GM12878 (cell line): ENCODE data around the gene PIGN. TPM values are rescaled to one million over a fixed set of nuclear protein-coding genes. Genes with fewer than 3 reads are reported as not detected.

ENCODE experiments used
- CBFB ChIP-seq: IDR thresholded peaks from 2 replicates; pipeline ENCODE4 v1.6.1; 2016; ENCODE audit warnings: antibody characterized with exemption, low read depth
- EGR1 ChIP-seq, 2 experiments: IDR thresholded peaks; 1 replicate in 1 of 2; 2 replicates in 1 of 2; pipeline ENCODE4 v1.6.1; 2011 to 2012; ENCODE audit warnings: low read depth in 2 of 2, low read length in 2 of 2, borderline replicate concordance in 1 of 2, mild to moderate bottlenecking in 1 of 2, moderate library complexity in 1 of 2
- HDAC6 ChIP-seq: fragments of 200-600 bp; sonication (generic); IDR thresholded peaks from one replicate; pipeline ENCODE4 v1.8.0; 2017; ENCODE audit warnings: antibody characterized with exemption; ENCODE audit not compliant: unreplicated experiment
- NR2C1 ChIP-seq: fragments of 450-650 bp; IDR thresholded peaks from 2 replicates; pipeline ENCODE4 v1.6.1; 2017; ENCODE audit warnings: antibody characterized with exemption, mild to moderate bottlenecking, moderate library complexity
- POLR2A ChIP-seq: IDR thresholded peaks from 2 replicates; pipeline ENCODE4 v1.6.1; 2011; ENCODE audit warnings: low read depth, mild to moderate bottlenecking, low read length
- SMC3 ChIP-seq: IDR thresholded peaks from 2 replicates; pipeline ENCODE4 v1.6.1; 2011; ENCODE audit warnings: low read length, improper control_type of control experiment, borderline replicate concordance
- STAT3 ChIP-seq: IDR thresholded peaks from 2 replicates; pipeline ENCODE4 v1.6.1; 2011; ENCODE audit warnings: low read depth, low read length, improper control_type of control experiment
- SUPT20H ChIP-seq: IDR thresholded peaks from 2 replicates; pipeline ENCODE4 v1.6.1; 2011; ENCODE audit warnings: low read depth, mild to moderate bottlenecking, low read length, moderate library complexity, borderline replicate concordance; ENCODE audit not compliant: control insufficient read depth
- ZNF217 ChIP-seq: fragments of 450-650 bp; IDR thresholded peaks from 2 replicates; pipeline ENCODE4 v1.6.1; 2017; ENCODE audit warnings: antibody characterized with exemption, mild to moderate bottlenecking
- ZNF24 ChIP-seq: fragments of 450-650 bp; IDR thresholded peaks from 2 replicates; pipeline ENCODE4 v1.6.1; 2017; ENCODE audit warnings: antibody characterized with exemption, mild to moderate bottlenecking
- polyA plus RNA-seq, 11 experiments: library from polyadenylated mRNA; depleted of rRNA in 4 of 11; unstranded in 6 of 11; stranded (reverse) in 5 of 11; fragments of >200 nt; fragmentation: Nextera tagmentation in 4 of 11; fragmentation: Illumina TruSeq in 1 of 11; extraction: Ambion mirVana in 4 of 11; extraction: Trizol in 1 of 11; gene quantifications; 1 replicate in 1 of 11; 2 replicates in 10 of 11; pipeline versions ENCODE4 v1.2.1 to v1.2.3, GENCODE V29; 2011 to 2016; ENCODE audit warnings: inconsistent platforms in 2 of 11, missing spikeins in 2 of 11, low read depth in 1 of 11
- total RNA-seq, 4 experiments: library from RNA; depleted of rRNA in 3 of 4; stranded (reverse); fragments of >200 nt in 3 of 4; fragmentation: Illumina TruSeq in 1 of 4; extraction: Trizol in 1 of 4; gene quantifications; 2 replicates each; pipeline versions ENCODE4 v1.2.1 to v1.2.3, GENCODE V29; 2013 to 2021
- TF ChIP-seq, protein P1 (sequence below): fragments of 450-650 bp; IDR thresholded peaks from 2 replicates; pipeline ENCODE4 v1.6.1; 2018; ENCODE audit warnings: mild to moderate bottlenecking, low read depth, moderate library complexity; ENCODE audit not compliant: partially characterized antibody
- TF ChIP-seq, protein P2 (sequence below): fragments of 450-650 bp; IDR thresholded peaks from 2 replicates; pipeline ENCODE4 v1.6.1; 2016; ENCODE audit warnings: mild to moderate bottlenecking

Gene PIGN
- total and polyA plus RNA-seq, 10 of the 15 experiments (the other 5 are each of a cell fraction or from before 2014, with no cell fraction given), result 6.9 to 25.4 (median 18.7) TPM

DNA sequence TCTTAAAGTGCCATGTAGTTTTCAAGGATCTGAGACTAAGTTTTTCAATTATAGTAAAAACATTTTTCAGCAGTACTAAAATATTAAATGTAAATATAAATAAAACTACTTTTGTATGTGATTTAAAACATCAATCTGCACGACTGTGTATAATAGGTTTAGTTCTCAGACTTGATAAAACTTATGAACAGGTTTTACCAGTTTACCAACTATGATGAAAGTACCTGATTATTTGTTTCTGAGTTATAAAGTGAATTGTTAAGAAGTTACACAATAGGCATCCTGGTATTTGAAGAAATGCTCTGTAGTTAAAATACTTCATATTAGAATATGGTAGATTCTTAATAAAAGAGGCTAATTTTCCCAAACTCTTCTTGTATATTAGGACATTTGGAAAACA lies 15.0 kb upstream of the PIGN start (continued):
- TF ChIP-seq, protein P1, sequence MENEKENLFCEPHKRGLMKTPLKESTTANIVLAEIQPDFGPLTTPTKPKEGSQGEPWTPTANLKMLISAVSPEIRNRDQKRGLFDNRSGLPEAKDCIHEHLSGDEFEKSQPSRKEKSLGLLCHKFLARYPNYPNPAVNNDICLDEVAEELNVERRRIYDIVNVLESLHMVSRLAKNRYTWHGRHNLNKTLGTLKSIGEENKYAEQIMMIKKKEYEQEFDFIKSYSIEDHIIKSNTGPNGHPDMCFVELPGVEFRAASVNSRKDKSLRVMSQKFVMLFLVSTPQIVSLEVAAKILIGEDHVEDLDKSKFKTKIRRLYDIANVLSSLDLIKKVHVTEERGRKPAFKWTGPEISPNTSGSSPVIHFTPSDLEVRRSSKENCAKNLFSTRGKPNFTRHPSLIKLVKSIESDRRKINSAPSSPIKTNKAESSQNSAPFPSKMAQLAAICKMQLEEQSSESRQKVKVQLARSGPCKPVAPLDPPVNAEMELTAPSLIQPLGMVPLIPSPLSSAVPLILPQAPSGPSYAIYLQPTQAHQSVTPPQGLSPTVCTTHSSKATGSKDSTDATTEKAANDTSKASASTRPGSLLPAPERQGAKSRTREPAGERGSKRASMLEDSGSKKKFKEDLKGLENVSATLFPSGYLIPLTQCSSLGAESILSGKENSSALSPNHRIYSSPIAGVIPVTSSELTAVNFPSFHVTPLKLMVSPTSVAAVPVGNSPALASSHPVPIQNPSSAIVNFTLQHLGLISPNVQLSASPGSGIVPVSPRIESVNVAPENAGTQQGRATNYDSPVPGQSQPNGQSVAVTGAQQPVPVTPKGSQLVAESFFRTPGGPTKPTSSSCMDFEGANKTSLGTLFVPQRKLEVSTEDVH, result no peak
- TF ChIP-seq, protein P2, sequence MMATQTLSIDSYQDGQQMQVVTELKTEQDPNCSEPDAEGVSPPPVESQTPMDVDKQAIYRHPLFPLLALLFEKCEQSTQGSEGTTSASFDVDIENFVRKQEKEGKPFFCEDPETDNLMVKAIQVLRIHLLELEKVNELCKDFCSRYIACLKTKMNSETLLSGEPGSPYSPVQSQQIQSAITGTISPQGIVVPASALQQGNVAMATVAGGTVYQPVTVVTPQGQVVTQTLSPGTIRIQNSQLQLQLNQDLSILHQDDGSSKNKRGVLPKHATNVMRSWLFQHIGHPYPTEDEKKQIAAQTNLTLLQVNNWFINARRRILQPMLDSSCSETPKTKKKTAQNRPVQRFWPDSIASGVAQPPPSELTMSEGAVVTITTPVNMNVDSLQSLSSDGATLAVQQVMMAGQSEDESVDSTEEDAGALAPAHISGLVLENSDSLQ, result no peak
- TF ChIP-seq NR2C1 (no peak), HDAC6 (no peak), STAT3 (no peak), EGR1 (IDR thresholded peaks at IDR 0.05; ENCODE audit: borderline replicate concordance in 1 of 2, low read depth in 2 of 2, low read length in 2 of 2) (no peak), ZNF217 (no peak), ZNF24 (no peak), SMC3 (no peak), SUPT20H (no peak), POLR2A (no peak), CBFB (no peak)
